GM12801 (cell line): Measurements from ENCODE around the gene MMP2.

Experiments
- CTCF ChIP-seq: IDR thresholded peaks from one replicate; pipeline ENCODE4 v1.5.1; 2011; ENCODE audit warnings: control low read depth; ENCODE audit not compliant: insufficient read length; ENCODE audit errors: extremely low read depth

Gene MMP2

GRCh38 chr16:55489119-55489955 lies 10.3 kb downstream of the MMP2 start:
- TF ChIP-seq CTCF, result no peak

GRCh38 chr16:55489956-55490265 lies 10.9 kb downstream of the MMP2 start:
- no peak for TF ChIP-seq CTCF

- no peak for TF ChIP-seq CTCF
Observed at GRCh38 chr16:55490301-55490700, 11.3 kb downstream of the MMP2 start.

- no peak for TF ChIP-seq CTCF
Observed at GRCh38 chr16:55491691-55492090, 12.7 kb downstream of the MMP2 start.

- no peak for TF ChIP-seq CTCF
Observed at GRCh38 chr16:55492756-55493380, 13.9 kb downstream of the MMP2 start.

- TF ChIP-seq CTCF, result no peak
Observed at GRCh38 chr16:55494994-55495421, 16.0 kb downstream of the MMP2 start.

- no peak for TF ChIP-seq CTCF
Observed at GRCh38 chr16:55495616-55496289, 16.8 kb downstream of the MMP2 start.
